K562 (cell line): ENCODE measurements around the gene SLX9.

Experiments used
- BRF2 ChIP-seq: IDR thresholded peaks from 3 replicates; pipeline ENCODE4 v1.6.1; 2011; ENCODE audit warnings: borderline replicate concordance, mild to moderate bottlenecking; ENCODE audit not compliant: insufficient read length, insufficient read depth
- CHD2 ChIP-seq: IDR thresholded peaks from 2 replicates; pipeline ENCODE4 v1.6.1; 2011; ENCODE audit warnings: low read depth, low read length
- CTCF ChIP-seq, 3 experiments: IDR thresholded peaks in 2 of 3; conservative IDR thresholded peaks in 1 of 3; 2 replicates each; pipeline ENCODE4 v1.5.1; 2011 to 2012; ENCODE audit warnings: low read length in 3 of 3, mild to moderate bottlenecking in 3 of 3, control low read depth in 2 of 3, improper control_type of control experiment in 1 of 3, inconsistent platforms in 1 of 3, low read depth in 1 of 3, mixed read lengths in 1 of 3, moderate library complexity in 1 of 3; ENCODE audit not compliant: insufficient read depth in 2 of 3
- FOS ChIP-seq: IDR thresholded peaks from 3 replicates; pipeline ENCODE4 v1.6.1; 2011; ENCODE audit not compliant: insufficient read length; ENCODE audit errors: extremely low read depth
- NFIC ChIP-seq: fragments of 450-650 bp; IDR thresholded peaks from 2 replicates; pipeline ENCODE4 v1.6.1; 2017; ENCODE audit warnings: mild to moderate bottlenecking, inconsistent platforms
- NR3C1 ChIP-seq: sonication (generic); formaldehyde crosslinking; IDR thresholded peaks from 2 replicates; pipeline ENCODE4 v1.8.1; 2022; ENCODE audit warnings: missing genetic modification reagents
- SFPQ ChIP-seq: fragments of 200-400 bp; formaldehyde crosslinking; IDR thresholded peaks from 2 replicates; pipeline ENCODE4 v1.6.1; 2017; ENCODE audit warnings: mild to moderate bottlenecking, low read depth, low read length, moderate library complexity
- XRCC5 ChIP-seq: fragments of 200-400 bp; formaldehyde crosslinking; IDR thresholded peaks from 2 replicates; pipeline ENCODE4 v1.6.1; 2017; ENCODE audit warnings: low read depth, mild to moderate bottlenecking, low read length
- ZNF12 ChIP-seq: sonication (generic); formaldehyde crosslinking; IDR thresholded peaks from 2 replicates; pipeline ENCODE4 v1.4.0; 2020; ENCODE audit warnings: mild to moderate bottlenecking, missing genetic modification reagents
- ZNF134 ChIP-seq: fragments of 250-450 bp; sonication (Bioruptor Pico); conservative IDR thresholded peaks from 2 replicates; pipeline ENCODE4 v1.4.0; 2020
- ZNF561 ChIP-seq: fragments of 450-650 bp; formaldehyde crosslinking; conservative IDR thresholded peaks from 2 replicates; pipeline ENCODE4 v1.4.0; 2020; ENCODE audit warnings: mild to moderate bottlenecking, moderate library complexity

GRCh38 chr21:44927587-44928461 lies 12.0 kb upstream of the SLX9 start:
- TF ChIP-seq SFPQ (no peak), ZNF134 (CRISPR knock-in tag) (no peak), CTCF (IDR thresholded peaks at IDR 0.05 in 2 of 3, conservative IDR thresholded peaks at IDR 0.05 in 1 of 3; ENCODE audit: insufficient read depth in 2 of 3, low read depth in 1 of 3, low read length in 3 of 3) (no peak), FOS (no peak), BRF2 (no peak), NFIC (no peak), XRCC5 (no peak), ZNF561 (CRISPR knock-in tag) (no peak), NR3C1 (CRISPR knock-in tag) (no peak), CHD2 (no peak), ZNF12 (no peak)
